Nephron (organoid): ENCODE results near the gene CASP9.
"Not testable (repeated sequence)": the region's sequence is repeated elsewhere in the genome, so short reads cannot be mapped to it uniquely, and the experiment has no call there.

Experiments used
- H3K27ac Mint-ChIP-seq, 3 experiments: 2 replicates each; pipeline ENCODE4 v1.8.0; 2020; ENCODE audit warnings: mixed read lengths in 3 of 3, mild to moderate bottlenecking in 2 of 3, moderate library complexity in 1 of 3
- H3K27me3 Mint-ChIP-seq: 2 replicates; pipeline ENCODE4 v1.8.0; 2021; ENCODE audit warnings: low read depth, mild to moderate bottlenecking, moderate library complexity, mixed read lengths
- H3K36me3 Mint-ChIP-seq: 2 replicates; pipeline ENCODE4 v1.8.0; 2020; ENCODE audit warnings: low read depth, mixed read lengths
- H3K4me1 Mint-ChIP-seq: 2 replicates; pipeline ENCODE4 v1.8.0; 2020; ENCODE audit warnings: mixed read lengths
- H3K4me3 Mint-ChIP-seq, 3 experiments: 2 replicates each; pipeline ENCODE4 v1.8.0; 2020; ENCODE audit warnings: mild to moderate bottlenecking in 3 of 3, mixed read lengths in 3 of 3, moderate library complexity in 2 of 3
- H3K9me3 Mint-ChIP-seq: 2 replicates; pipeline ENCODE4 v1.8.0; 2020; ENCODE audit warnings: mixed read lengths
- TF ChIP-seq, protein P1 (sequence below), 3 experiments: fragments of 200-600 bp; sonication (generic); IDR thresholded peaks; one replicate each; pipeline ENCODE4 v1.5.0; 2021; ENCODE audit warnings: antibody characterized with exemption in 3 of 3; ENCODE audit not compliant: unreplicated experiment in 3 of 3

Gene CASP9

DNA sequence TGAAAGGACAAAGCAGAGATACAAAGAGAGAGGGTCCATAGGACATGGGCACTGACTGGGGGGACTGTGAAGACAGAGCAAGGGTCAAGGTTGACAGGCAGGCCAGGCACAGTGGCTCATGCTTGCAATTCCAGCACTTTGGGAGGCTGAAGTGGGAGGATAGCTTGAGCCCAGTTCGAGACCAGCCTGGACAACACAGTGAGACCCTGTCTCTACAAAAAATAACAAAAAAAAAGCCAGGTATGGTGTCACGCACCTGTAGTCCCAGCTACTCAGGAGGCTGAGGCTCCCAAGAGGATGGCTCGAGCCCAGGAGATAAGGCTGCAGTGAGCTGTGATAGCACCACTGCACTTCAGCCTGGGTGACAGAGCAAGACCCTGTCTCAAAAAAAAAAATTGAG lies 4.4 kb downstream of the CASP9 start:
- peaks cover 25% of the 10 kb centered on the region for H3K36me3 Mint-ChIP-seq
- no peak overlapping the region for H3K27ac Mint-ChIP-seq
- TF ChIP-seq, protein P1, sequence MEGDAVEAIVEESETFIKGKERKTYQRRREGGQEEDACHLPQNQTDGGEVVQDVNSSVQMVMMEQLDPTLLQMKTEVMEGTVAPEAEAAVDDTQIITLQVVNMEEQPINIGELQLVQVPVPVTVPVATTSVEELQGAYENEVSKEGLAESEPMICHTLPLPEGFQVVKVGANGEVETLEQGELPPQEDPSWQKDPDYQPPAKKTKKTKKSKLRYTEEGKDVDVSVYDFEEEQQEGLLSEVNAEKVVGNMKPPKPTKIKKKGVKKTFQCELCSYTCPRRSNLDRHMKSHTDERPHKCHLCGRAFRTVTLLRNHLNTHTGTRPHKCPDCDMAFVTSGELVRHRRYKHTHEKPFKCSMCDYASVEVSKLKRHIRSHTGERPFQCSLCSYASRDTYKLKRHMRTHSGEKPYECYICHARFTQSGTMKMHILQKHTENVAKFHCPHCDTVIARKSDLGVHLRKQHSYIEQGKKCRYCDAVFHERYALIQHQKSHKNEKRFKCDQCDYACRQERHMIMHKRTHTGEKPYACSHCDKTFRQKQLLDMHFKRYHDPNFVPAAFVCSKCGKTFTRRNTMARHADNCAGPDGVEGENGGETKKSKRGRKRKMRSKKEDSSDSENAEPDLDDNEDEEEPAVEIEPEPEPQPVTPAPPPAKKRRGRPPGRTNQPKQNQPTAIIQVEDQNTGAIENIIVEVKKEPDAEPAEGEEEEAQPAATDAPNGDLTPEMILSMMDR (IDR thresholded peaks at IDR 0.05; ENCODE audit: unreplicated experiment in 3 of 3): no peak
- H3K4me1 Mint-ChIP-seq: peaks cover 26% of the 10 kb centered on the region
- H3K27me3 Mint-ChIP-seq: no peaks in the 10 kb centered on the region
- peak overlapping the region in 1 of 3 experiments; percentile 16 for H3K4me3 Mint-ChIP-seq
- no peaks in the 10 kb centered on the region for H3K9me3 Mint-ChIP-seq

DNA sequence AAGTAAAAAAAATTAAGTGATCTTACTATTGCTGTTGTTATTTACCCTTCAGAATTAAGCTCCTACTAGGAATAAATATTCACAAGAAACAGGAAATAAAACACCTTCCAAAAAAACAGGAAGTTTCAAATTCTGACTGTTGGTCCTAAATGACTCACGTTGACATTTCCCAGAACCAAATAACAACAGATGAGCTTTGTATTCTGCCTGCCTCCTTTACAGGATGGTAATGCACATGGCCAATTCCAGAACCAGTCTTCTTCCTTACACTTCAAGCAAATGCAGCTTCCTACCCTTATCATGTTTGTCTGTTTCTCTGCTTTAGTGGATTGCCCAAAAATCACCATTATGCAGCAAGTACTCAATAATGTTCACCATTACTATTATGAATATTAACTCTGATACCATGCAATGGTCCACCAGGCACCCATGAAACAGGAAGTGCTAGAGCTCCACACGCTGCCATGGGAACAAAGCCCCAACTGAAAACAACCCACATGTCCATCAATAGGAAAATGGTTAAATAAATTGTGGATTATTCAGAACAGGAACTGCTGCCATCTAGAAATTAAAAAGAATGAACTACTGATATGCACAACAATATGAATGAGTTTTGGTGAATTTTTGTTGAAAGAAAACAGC lies 8.9 kb downstream of the CASP9 start:
- H3K36me3 Mint-ChIP-seq: peaks cover 44% of the 10 kb centered on the region

DNA sequence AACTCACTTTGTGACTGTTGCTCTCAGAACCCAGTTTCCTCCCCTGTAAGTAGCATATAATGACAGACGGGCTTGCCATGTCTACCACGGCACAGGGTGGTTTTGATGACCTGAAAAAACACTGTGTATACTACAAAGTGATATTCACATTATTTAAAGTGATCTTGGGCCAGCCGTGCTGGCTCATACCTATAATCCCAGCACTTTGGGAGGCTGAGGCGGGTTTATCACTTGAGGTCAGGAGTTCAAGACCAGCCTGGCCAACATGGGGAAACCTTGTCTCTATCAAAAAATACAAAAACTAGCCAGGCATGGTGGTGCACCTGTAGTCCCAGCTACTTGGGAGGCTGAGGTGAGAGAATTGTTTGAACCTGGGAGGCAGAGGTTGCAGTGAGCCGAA lies 9.5 kb downstream of the CASP9 start:
- H3K27me3 Mint-ChIP-seq, H3K27ac Mint-ChIP-seq, H3K4me3 Mint-ChIP-seq, H3K9me3 Mint-ChIP-seq, H3K4me1 Mint-ChIP-seq: not testable (repeated sequence)
- peaks cover 44% of the 10 kb centered on the region for H3K36me3 Mint-ChIP-seq

More for the DNA sequence above, 8.9 kb downstream of the CASP9 start:
- Mint-ChIP-seq H3K4me1 (peaks cover 10% of the 10 kb centered on the region), H3K27me3 (no peaks in the 10 kb centered on the region), H3K27ac (no peak overlapping the region), H3K4me3 (no peak overlapping the region), H3K9me3 (no peaks in the 10 kb centered on the region)
- TF ChIP-seq, protein P1 (IDR thresholded peaks at IDR 0.05; ENCODE audit: unreplicated experiment in 3 of 3): no peak

DNA sequence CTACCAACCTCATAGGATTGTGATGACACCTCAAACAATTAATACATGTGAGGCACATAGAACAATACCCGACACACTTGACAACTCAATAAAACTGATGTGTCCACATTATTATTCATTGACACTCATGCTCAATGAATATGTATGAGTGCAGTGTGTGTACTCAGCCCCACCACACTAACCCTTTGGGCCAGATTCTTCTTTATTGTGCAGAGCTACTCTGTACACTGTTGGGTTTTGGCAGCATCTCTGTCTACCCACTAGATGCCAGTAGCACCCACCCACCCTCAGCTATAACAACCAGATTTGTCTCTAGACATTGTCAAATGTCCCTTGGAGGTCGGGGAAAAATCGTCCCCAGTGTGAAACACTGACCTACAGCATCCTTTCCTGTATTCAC lies 10.1 kb downstream of the CASP9 start:
- TF ChIP-seq, protein P1 (IDR thresholded peaks at IDR 0.05; ENCODE audit: unreplicated experiment in 3 of 3): no peak
- Mint-ChIP-seq H3K9me3 (no peaks in the 10 kb centered on the region), H3K4me1 (peaks cover 4% of the 10 kb centered on the region), H3K4me3 (no peak overlapping the region), H3K36me3 (peaks cover 44% of the 10 kb centered on the region), H3K27me3 (no peaks in the 10 kb centered on the region), H3K27ac (no peak overlapping the region)

DNA sequence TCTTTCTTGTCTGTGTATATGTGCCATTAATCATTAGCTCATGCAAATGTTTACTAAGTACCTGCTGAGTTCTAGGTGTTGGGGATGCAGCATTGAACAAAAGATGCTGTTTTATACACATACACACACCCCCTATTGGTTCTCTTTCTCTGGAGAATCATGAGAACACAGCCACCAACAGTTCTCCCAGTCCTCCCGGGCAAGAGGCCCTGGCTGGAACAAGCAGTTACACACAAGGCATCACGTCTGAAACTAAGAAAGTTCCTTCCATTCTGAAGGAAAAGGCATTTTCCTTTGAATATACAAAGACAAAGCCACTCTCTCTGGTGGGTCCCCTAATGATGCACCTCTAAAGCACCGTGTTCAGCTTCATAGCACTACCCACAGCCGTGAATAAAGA lies 10.8 kb downstream of the CASP9 start:
- TF ChIP-seq, protein P1 (IDR thresholded peaks at IDR 0.05; ENCODE audit: unreplicated experiment in 3 of 3): no peak
- peaks cover 40% of the 10 kb centered on the region for H3K36me3 Mint-ChIP-seq
- no peak overlapping the region for H3K27ac Mint-ChIP-seq
- H3K9me3 Mint-ChIP-seq: no peaks in the 10 kb centered on the region
- H3K4me3 Mint-ChIP-seq: no peak overlapping the region
- peaks cover under 1% of the 10 kb centered on the region for H3K4me1 Mint-ChIP-seq
- H3K27me3 Mint-ChIP-seq: no peaks in the 10 kb centered on the region

DNA sequence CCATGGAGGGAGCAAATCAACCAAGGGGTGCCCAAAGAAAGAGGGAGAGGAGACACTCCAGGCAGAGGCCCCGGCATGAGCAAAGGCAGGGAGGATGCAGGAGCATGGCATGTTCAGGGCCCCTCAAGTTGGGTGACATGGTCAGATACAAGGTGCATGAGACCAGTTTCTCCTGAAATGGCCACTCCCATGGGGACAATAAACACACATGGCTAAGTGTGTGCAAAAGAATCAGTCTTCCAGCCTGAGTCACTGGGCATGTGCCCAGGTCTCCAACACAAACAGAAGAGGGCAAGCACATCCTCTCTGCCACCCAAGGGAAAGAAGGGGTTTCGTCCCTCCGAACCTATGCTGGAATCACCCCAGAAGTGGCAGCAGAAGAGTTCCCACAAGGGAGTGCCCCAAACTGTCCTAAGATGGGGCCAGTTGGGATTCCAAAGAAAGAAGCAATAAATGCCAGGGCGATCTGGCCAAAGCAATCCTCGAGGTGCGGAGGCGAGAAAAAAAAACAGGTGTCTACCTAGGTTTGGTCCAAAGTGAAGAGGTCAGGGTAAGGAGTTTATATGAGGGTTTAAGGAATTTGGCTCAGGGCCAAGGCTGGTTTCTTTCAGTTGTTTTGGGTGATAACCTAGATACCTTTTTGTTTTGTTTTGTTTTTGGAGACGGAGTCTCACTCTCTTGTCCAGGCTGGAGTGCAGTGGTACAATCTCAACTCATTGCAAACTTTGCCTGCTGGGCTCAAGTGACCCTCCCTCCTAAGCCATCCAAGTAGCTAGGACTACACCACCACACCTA lies 13.2 kb downstream of the CASP9 start:
- Mint-ChIP-seq H3K9me3 (no peaks in the 10 kb centered on the region), H3K4me3 (no peak overlapping the region), H3K27ac (no peak overlapping the region), H3K27me3 (no peaks in the 10 kb centered on the region), H3K36me3 (peaks cover 31% of the 10 kb centered on the region), H3K4me1 (no peaks in the 10 kb centered on the region)
- TF ChIP-seq, protein P1 (IDR thresholded peaks at IDR 0.05; ENCODE audit: unreplicated experiment in 3 of 3): no peak
